SIG-M5 (cell line): ENCODE results near the gene MACROH2A2.
"Not testable (repeated sequence)": the region's sequence is repeated elsewhere in the genome, so short reads cannot be mapped to it uniquely, and the experiment has no call there.

Experiments used
- DNase-seq: peaks from one replicate; lab custom pipeline; 2025; lab: John Stamatoyannopoulos, UW

MACROH2A2 gene

GRCh38 chr10:70052462-70053217 lies at the start of gene MACROH2A2:
Gene MACROH2A2 (plus strand): TSS chr10:70052846. CDS start chr10:70075659, 22,813 bp downstream.
- DNase-seq = no peak

- DNase-seq = no peak
Observed at GRCh38 chr10:70007116-70007820, 45.4 kb upstream of the MACROH2A2 start.

- no peak for DNase-seq
Observed at GRCh38 chr10:70031215-70031614, 21.4 kb upstream of the MACROH2A2 start.

- no peak for DNase-seq
Observed at GRCh38 chr10:70032667-70033289, 19.9 kb upstream of the MACROH2A2 start.

GRCh38 chr10:70034232-70034631 lies 18.4 kb upstream of the MACROH2A2 start:
- DNase-seq = no peak

- DNase-seq = no peak
Observed at GRCh38 chr10:70035531-70035930, 17.1 kb upstream of the MACROH2A2 start.

- DNase-seq = no peak
Observed at GRCh38 chr10:70038923-70039322, 13.7 kb upstream of the MACROH2A2 start.

- DNase-seq = no peak
Observed at GRCh38 chr10:70041016-70041415, 11.6 kb upstream of the MACROH2A2 start.

GRCh38 chr10:70041739-70042138 lies 10.9 kb upstream of the MACROH2A2 start:
- DNase-seq = not testable (repeated sequence)

- DNase-seq = not testable (repeated sequence)
Observed at GRCh38 chr10:70047066-70047465, 5.6 kb upstream of the MACROH2A2 start.

GRCh38 chr10:70048030-70048723 lies 4.5 kb upstream of the MACROH2A2 start:
- no peak for DNase-seq

GRCh38 chr10:70051848-70052247 lies 798 bp upstream of the MACROH2A2 start:
- no peak for DNase-seq

GRCh38 chr10:70053218-70053840 lies 683 bp downstream of the MACROH2A2 start:
- DNase-seq = no peak

- DNase-seq = no peak
Observed at GRCh38 chr10:70053841-70054288, 1.2 kb downstream of the MACROH2A2 start.

GRCh38 chr10:70054902-70055301 lies 2.3 kb downstream of the MACROH2A2 start:
- no peak for DNase-seq

- DNase-seq = no peak
Observed at GRCh38 chr10:70055550-70055949, 2.9 kb downstream of the MACROH2A2 start.

- no peak for DNase-seq
Observed at GRCh38 chr10:70057306-70057705, 4.7 kb downstream of the MACROH2A2 start.

- no peak for DNase-seq
Observed at GRCh38 chr10:70060389-70060788, 7.7 kb downstream of the MACROH2A2 start.

- DNase-seq = no peak
Observed at GRCh38 chr10:70063418-70064098, 10.9 kb downstream of the MACROH2A2 start.

- DNase-seq = no peak
Observed at GRCh38 chr10:70064486-70064885, 11.8 kb downstream of the MACROH2A2 start.

GRCh38 chr10:70066190-70066589 lies 13.5 kb downstream of the MACROH2A2 start:
- DNase-seq = no peak
